GM21576 (cell line): Measurements from ENCODE around the gene BICDL1.

Source experiments
- ATAC-seq: cut with Tn5 transposase; IDR thresholded peaks from one replicate; pipeline ENCODE4 v1.9.1; 2021; ENCODE audit warnings: mild to moderate bottlenecking, moderate library complexity; ENCODE audit not compliant: unreplicated experiment

Gene BICDL1

GRCh38 chr12:120076651-120077050 is 87.6 kb downstream of the BICDL1 start:
- ATAC-seq = no peak

GRCh38 chr12:120077260-120077659 is 88.2 kb downstream of the BICDL1 start:
- ATAC-seq = no peak

- no peak for ATAC-seq
Observed at GRCh38 chr12:120078868-120079267, 89.8 kb downstream of the BICDL1 start.

- no peak for ATAC-seq
Observed at GRCh38 chr12:120079411-120080400, 90.7 kb downstream of the BICDL1 start.

- no peak for ATAC-seq
Observed at GRCh38 chr12:120081641-120082040, 92.6 kb downstream of the BICDL1 start.

GRCh38 chr12:120085920-120086645 is 97.0 kb downstream of the BICDL1 start:
- no peak for ATAC-seq

GRCh38 chr12:120086801-120087621 is 98.0 kb downstream of the BICDL1 start:
- ATAC-seq = peak; percentile 98

- no peak for ATAC-seq
Observed at GRCh38 chr12:120089105-120089504, 100.1 kb downstream of the BICDL1 start.

GRCh38 chr12:120089796-120090195 is 100.8 kb downstream of the BICDL1 start:
- ATAC-seq = no peak

GRCh38 chr12:120090206-120090605 is 101.2 kb downstream of the BICDL1 start:
- ATAC-seq = no peak

- ATAC-seq = no peak
Observed at GRCh38 chr12:120090626-120091295, 101.7 kb downstream of the BICDL1 start.

- no peak for ATAC-seq
Observed at GRCh38 chr12:120091371-120092090, 102.5 kb downstream of the BICDL1 start.

- ATAC-seq = no peak
Observed at GRCh38 chr12:120092551-120093335, 103.7 kb downstream of the BICDL1 start.

GRCh38 chr12:120093336-120093591 is 104.2 kb downstream of the BICDL1 start:
- ATAC-seq = no peak

GRCh38 chr12:120093592-120094355 is 104.7 kb downstream of the BICDL1 start:
- no peak for ATAC-seq

- ATAC-seq = no peak
Observed at GRCh38 chr12:120094485-120094884, 105.4 kb downstream of the BICDL1 start.

- ATAC-seq = no peak
Observed at GRCh38 chr12:120095331-120095730, 106.3 kb downstream of the BICDL1 start.

- no peak for ATAC-seq
Observed at GRCh38 chr12:120095736-120096135, 106.7 kb downstream of the BICDL1 start.
